Spinal cord (tissue), 10 donors: ENCODE results near the gene MAP3K4. TPM values are rescaled to one million over a fixed set of nuclear protein-coding genes. Genes with fewer than 3 reads are reported as not detected.

Experiments
- DNase-seq, 6 donors: peaks; one replicate each; pipeline versions ENCODE4 v3.0.0 to v3.0.0-alpha.2; 2013 to 2015; ENCODE audit warnings: low spot score in 6 of 6, low read depth in 4 of 6
- H3K27ac ChIP-seq: one replicate; pipeline ENCODE4 v1.5.1; 2013; ENCODE audit warnings: low read depth, low read length, control low read depth
- H3K27me3 ChIP-seq: one replicate; pipeline ENCODE4 v1.6.1; 2013; ENCODE audit warnings: low read length; ENCODE audit not compliant: control insufficient read depth, insufficient read depth
- H3K36me3 ChIP-seq: one replicate; pipeline ENCODE4 v1.6.1; 2013; ENCODE audit warnings: low read length; ENCODE audit not compliant: control insufficient read depth, insufficient read depth
- H3K4me1 ChIP-seq: one replicate; pipeline ENCODE4 v1.6.1; 2013; ENCODE audit warnings: low read length; ENCODE audit not compliant: control insufficient read depth, insufficient read depth
- H3K4me3 ChIP-seq: one replicate; pipeline ENCODE4 v1.5.1; 2013; ENCODE audit warnings: low read depth, low read length, control low read depth
- H3K9me3 ChIP-seq: one replicate; pipeline ENCODE4 v1.6.1; 2013; ENCODE audit warnings: low read length; ENCODE audit not compliant: control insufficient read depth, insufficient read depth
- WGBS: methylation state at CpG from one replicate; pipeline ENCODE4 v1.1.5; 2013; ENCODE audit warnings: missing lambda C conversion rate; ENCODE audit not compliant: insufficient coverage; 5-methylcytosine and 5-hydroxymethylcytosine counted together
- polyA plus RNA-seq, 2 donors: library from polyadenylated mRNA; unstranded; fragments of 120-200 nt; gene quantifications; one replicate each; pipeline ENCODE4 v1.2.1, GENCODE V29; 2013; ENCODE audit not compliant: insufficient read length in 2 of 2
- total RNA-seq, 2 donors: library from RNA; depleted of rRNA in 1 of 2; stranded (reverse); fragments of 120-200 nt in 1 of 2; fragments of >200 nt in 1 of 2; gene quantifications; one replicate each; pipeline versions ENCODE4 v1.2.3 to v1.2.4, GENCODE V29; 2013 to 2014
- donor health status: healthy.

Gene MAP3K4
- total and polyA plus RNA-seq, 4 donors: 32.0 to 48.1 (median 41.6) TPM

DNA sequence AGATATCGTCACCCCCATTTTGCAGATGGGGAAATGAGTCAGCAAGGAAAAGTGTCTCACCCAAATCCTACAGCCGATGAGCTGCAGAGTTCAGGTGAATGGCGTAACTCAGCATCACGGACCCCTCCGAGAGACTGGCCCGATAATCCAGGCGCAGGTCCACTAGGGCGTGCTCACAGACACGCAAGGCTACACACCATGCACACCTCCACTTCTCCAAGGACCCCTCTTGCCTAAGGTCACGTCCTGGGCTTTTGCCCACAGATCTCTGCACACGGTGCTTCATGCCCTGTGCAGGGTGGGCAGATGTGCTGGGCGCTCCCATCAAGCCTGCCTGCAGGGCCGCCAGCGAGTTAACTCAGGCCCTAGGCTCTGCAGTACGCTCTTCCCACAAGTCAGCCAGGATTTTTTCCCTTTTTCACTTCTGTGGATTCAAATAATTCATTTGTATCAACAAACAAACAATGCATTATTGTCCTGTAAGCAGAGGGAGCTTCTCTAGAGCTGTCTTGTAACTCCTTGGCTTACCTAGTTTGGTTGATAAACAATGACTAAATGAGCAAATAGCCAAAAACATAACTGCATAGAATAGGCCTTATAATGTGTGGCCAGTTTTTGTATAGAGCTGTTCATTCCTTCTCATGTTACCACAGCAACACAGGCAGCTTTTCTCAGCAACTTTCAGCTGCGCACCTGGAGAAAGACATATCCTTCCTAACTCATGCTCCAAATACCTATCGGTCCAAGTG lies 143.2 kb downstream of the MAP3K4 start:
- Histone ChIP-seq H3K4me3 (no peak overlapping the region), H3K36me3 (peaks cover 55% of the 10 kb centered on the region), H3K27me3 (no peaks in the 10 kb centered on the region), H3K4me1 (peaks cover 33% of the 10 kb centered on the region), H3K9me3 (no peaks in the 10 kb centered on the region), H3K27ac (peak overlapping the region; percentile 33)
- WGBS: 88% methylated on average over 16 of the region's 17 CpGs
- DNase-seq: peak in 1 of 6 donors; percentile 9

DNA sequence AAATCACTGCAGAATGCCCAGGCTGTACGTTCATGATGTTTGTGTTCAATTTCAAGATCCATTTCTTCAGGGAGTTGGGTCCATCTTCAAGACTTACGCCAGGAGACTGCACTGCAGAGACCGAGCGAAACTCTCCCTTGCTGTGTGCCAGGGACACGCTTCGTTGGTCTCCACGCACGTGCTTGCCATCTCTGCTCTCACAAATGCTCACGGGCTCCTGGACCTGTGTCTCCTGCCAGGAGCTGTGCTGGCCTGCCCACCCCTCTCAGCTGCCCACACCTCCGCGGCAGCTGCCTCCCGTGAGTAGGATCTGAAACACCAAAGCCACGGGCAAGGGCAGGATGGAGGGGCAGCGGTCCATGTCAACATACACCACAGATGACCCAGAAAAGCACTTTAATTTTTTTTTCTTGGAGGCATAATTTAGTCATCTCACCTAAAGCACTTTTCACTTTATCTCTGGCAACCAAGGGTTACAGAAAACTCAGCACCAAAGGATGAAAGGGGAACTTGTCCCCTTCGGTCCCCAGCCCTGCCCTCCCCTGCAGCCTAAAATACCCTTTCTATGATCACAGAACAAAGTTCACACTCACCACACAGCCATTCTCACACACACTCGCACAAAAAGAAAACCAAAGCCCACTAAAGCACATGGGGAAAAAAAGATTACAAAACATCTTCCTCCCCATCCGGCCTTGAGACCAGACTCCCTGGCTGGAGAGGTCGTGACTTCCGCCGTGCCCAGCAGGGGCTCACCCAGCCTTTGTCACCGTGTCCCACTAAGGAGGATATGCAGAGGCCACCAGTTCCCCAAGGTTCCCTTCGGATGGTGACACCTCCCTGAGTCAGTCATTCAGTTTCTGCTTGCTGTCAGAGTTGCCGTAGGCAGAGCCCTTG lies 144.4 kb downstream of the MAP3K4 start:
- H3K36me3 ChIP-seq: peaks cover 58% of the 10 kb centered on the region
- DNase-seq: peak in 1 of 6 donors; percentile 22
- H3K9me3 ChIP-seq: no peaks in the 10 kb centered on the region
- H3K4me3 ChIP-seq: no peak overlapping the region
- no peak overlapping the region for H3K27ac ChIP-seq
- 56% methylated on average over 23 of the region's 23 CpGs for WGBS
- no peaks in the 10 kb centered on the region for H3K27me3 ChIP-seq
- H3K4me1 ChIP-seq: peaks cover 33% of the 10 kb centered on the region

GRCh38 chr6:161136655-161137054 lies 145.1 kb downstream of the MAP3K4 start:
- Histone ChIP-seq H3K36me3 (peaks cover 56% of the 10 kb centered on the region), H3K27me3 (no peaks in the 10 kb centered on the region), H3K4me1 (peaks cover 33% of the 10 kb centered on the region), H3K27ac (no peak overlapping the region), H3K4me3 (no peak overlapping the region), H3K9me3 (no peaks in the 10 kb centered on the region)
- no peak for DNase-seq
- WGBS: 75% methylated on average over 11 of the region's 11 CpGs

DNA sequence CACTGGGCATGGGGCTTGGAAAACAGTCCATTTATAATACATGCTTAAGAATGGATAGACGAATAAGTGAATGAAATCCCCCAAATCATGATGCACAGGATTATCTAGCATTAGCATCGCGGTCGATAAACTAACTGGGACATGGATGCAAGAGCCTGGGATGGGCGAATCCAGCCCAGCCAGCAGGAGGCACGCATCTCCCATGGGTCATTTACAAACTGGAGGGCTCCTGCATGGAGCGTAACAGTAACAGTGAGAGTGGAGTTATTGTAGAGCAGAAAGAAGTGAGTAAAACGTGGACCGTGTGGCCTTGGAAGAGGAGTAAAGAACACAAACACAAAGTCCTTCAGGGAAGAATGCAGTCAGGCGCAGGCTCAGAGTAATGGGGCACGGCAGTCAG lies 145.8 kb downstream of the MAP3K4 start:
- peaks cover 62% of the 10 kb centered on the region for H3K36me3 ChIP-seq
- peaks cover 33% of the 10 kb centered on the region for H3K4me1 ChIP-seq
- no peak overlapping the region for H3K27ac ChIP-seq
- WGBS: 91% methylated on average over 10 of the region's 11 CpGs
- no peaks in the 10 kb centered on the region for H3K27me3 ChIP-seq
- no peak for DNase-seq
- H3K4me3 ChIP-seq: no peak overlapping the region
- H3K9me3 ChIP-seq: no peaks in the 10 kb centered on the region

GRCh38 chr6:161137839-161138542 lies 146.4 kb downstream of the MAP3K4 start:
- H3K27ac ChIP-seq: no peak overlapping the region

DNA sequence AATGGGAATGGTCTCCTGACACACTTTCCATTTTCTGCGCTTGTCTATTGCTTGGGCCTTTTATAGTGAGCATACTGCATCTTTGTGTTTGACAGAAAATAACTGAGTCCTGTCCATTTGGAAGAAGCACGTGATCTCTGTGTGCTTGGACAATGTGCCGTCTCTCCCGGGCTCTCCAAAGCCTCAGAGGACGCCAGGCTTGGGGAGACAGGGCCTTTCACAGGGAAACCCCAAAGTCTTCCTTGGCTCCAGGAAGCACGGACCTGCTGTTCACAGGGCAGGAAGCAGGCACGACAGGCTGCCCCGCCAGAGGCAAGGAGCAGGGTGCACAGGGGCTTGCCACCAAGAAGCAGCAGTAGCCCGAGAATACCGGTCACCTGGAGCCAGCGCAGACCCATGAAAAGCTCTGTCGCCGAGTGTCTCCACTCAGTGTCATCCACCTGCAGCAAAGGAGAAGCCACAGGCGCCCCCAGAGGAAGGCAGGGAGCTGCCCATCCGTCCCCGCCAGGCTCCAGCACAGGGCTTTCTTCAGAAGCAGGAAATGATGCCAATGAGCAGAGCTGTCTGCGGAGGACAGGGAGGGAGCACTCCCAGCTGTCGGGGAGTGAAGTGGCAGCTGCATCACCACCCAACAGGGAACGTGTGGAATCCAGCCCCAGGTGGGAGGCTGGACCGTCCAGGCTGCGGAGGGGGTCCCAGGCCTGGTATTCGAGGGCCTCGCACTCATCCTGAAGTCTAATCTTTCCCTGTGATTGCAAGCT lies 147.2 kb downstream of the MAP3K4 start:
- Histone ChIP-seq H3K9me3 (no peaks in the 10 kb centered on the region), H3K27me3 (no peaks in the 10 kb centered on the region), H3K4me3 (no peak overlapping the region), H3K27ac (no peak overlapping the region), H3K4me1 (peaks cover 33% of the 10 kb centered on the region), H3K36me3 (peaks cover 69% of the 10 kb centered on the region)
- WGBS: 84% methylated on average over 23 of the region's 23 CpGs
- DNase-seq: no peak

More at GRCh38 chr6:161137839-161138542, 146.4 kb downstream of the MAP3K4 start:
- Histone ChIP-seq H3K4me1 (peaks cover 33% of the 10 kb centered on the region), H3K4me3 (no peak overlapping the region), H3K9me3 (no peaks in the 10 kb centered on the region), H3K36me3 (peaks cover 69% of the 10 kb centered on the region), H3K27me3 (no peaks in the 10 kb centered on the region)
- WGBS: 81% methylated on average over 9 of the region's 12 CpGs
- DNase-seq: no peak

- Histone ChIP-seq H3K9me3 (no peaks in the 10 kb centered on the region), H3K36me3 (peaks cover 69% of the 10 kb centered on the region), H3K27ac (no peak overlapping the region), H3K4me3 (no peak overlapping the region), H3K27me3 (no peaks in the 10 kb centered on the region), H3K4me1 (peaks cover 30% of the 10 kb centered on the region)
- WGBS: 96% methylated on average over 18 of the region's 18 CpGs
- DNase-seq: no peak
Measured at GRCh38 chr6:161139304-161139765, 147.8 kb downstream of the MAP3K4 start.

- DNase-seq: no peak
- H3K36me3 ChIP-seq: peaks cover 64% of the 10 kb centered on the region
Measured at GRCh38 chr6:161139766-161140553, 148.4 kb downstream of the MAP3K4 start.

More at GRCh38 chr6:161139766-161140553, 148.4 kb downstream of the MAP3K4 start:
- peaks cover 24% of the 10 kb centered on the region for H3K4me1 ChIP-seq
- no peaks in the 10 kb centered on the region for H3K9me3 ChIP-seq
- H3K4me3 ChIP-seq: no peak overlapping the region
- WGBS: 90% methylated on average over 26 of the region's 28 CpGs
- H3K27ac ChIP-seq: no peak overlapping the region
- H3K27me3 ChIP-seq: no peaks in the 10 kb centered on the region
